ENCODE results near the gene TIRAP. TPM values are rescaled to one million over a fixed set of nuclear protein-coding genes. Genes with fewer than 3 reads are reported as not detected.

TIRAP gene
- total RNA-seq, 6 experiments from 2014 or later: 8.0 to 12.1 (median 9.7) TPM

- H3K9me3 ChIP-seq: no peaks in the 10 kb centered on the region
- WGBS (ENCODE audit: insufficient coverage, low coverage, low lambda C conversion rate, missing lambda C conversion rate): 74% methylated on average over 7 of the region's 7 CpGs
- peaks cover 0 to 83% (median 25%) of the 10 kb centered on the region in 4 donors for H3K4me1 ChIP-seq
- no peak overlapping the region for H3K4me3 ChIP-seq
- TF ChIP-seq POLR2A (IDR thresholded peaks at IDR 0.05): no peak
- TF ChIP-seq CTCF (IDR thresholded peaks at IDR 0.05): no peak
- peaks cover 0 to 9% (median 2%) of the 10 kb centered on the region in 4 donors for H3K36me3 ChIP-seq
- ATAC-seq: peak in 3 of 4 donors; percentile 14 to 64 (median 19)
- intact Hi-C loops (cut with DNase I): loop anchor here in 1 of 2 donors (10.0 kb wide), 1 partner anchor 62 kb away; no protein-coding TSS in a partner anchor
- H3K27ac ChIP-seq: peak overlapping the region in 1 of 3 donors; percentile 34
- DNase-seq: no peak
- no peaks in the 10 kb centered on the region for H3K27me3 ChIP-seq
Observed at GRCh38 chr11:126333142-126333541, 50.2 kb downstream of the TIRAP start.

GRCh38 chr11:126334659-126335462, 52.0 kb downstream of the TIRAP start:
- ATAC-seq: peak in 2 of 4 donors; percentile 46 to 56
- peak overlapping the region in 1 of 3 donors; percentile 66 for H3K27ac ChIP-seq
- 54% methylated on average over 6 of the region's 6 CpGs for WGBS (ENCODE audit: insufficient coverage, low coverage, low lambda C conversion rate, missing lambda C conversion rate)
- peaks cover 0 to 70% (median 25%) of the 10 kb centered on the region in 4 donors for H3K4me1 ChIP-seq
- no peaks in the 10 kb centered on the region for H3K9me3 ChIP-seq
- DNase-seq: no peak
- intact Hi-C loops (cut with DNase I): loop anchor here in 1 of 2 donors (10.0 kb wide), 1 partner anchor 60 kb away; no protein-coding TSS in a partner anchor
- H3K4me3 ChIP-seq: no peak overlapping the region
- no peaks in the 10 kb centered on the region for H3K27me3 ChIP-seq
- TF ChIP-seq CTCF (IDR thresholded peaks at IDR 0.05): no peak
- no peak for TF ChIP-seq POLR2A (IDR thresholded peaks at IDR 0.05)
- peaks cover 0 to 25% (median 8%) of the 10 kb centered on the region in 4 donors for H3K36me3 ChIP-seq

GRCh38 chr11:126335463-126335760, 52.5 kb downstream of the TIRAP start:
- peak in 2 of 3 donors; percentile 76 to 85 for DNase-seq
- intact Hi-C loops (cut with DNase I): loop anchor here in 1 of 2 donors (10.0 kb wide), 1 partner anchor 59 kb away; no protein-coding TSS in a partner anchor
- H3K27me3 ChIP-seq: no peaks in the 10 kb centered on the region
- ATAC-seq: peak; percentile 10 to 73 (median 67)
- no peak overlapping the region for H3K4me3 ChIP-seq
- WGBS (ENCODE audit: insufficient coverage, low coverage, low lambda C conversion rate, missing lambda C conversion rate): 39% methylated on average over 5 of the region's 5 CpGs
- H3K36me3 ChIP-seq: peaks cover 0 to 26% (median 11%) of the 10 kb centered on the region in 4 donors
- peak overlapping the region in 1 of 3 donors; percentile 66 for H3K27ac ChIP-seq
- TF ChIP-seq POLR2A (IDR thresholded peaks at IDR 0.05): no peak
- no peak for TF ChIP-seq CTCF (IDR thresholded peaks at IDR 0.05)
- H3K4me1 ChIP-seq: peaks cover 0 to 65% (median 25%) of the 10 kb centered on the region in 4 donors
- no peaks in the 10 kb centered on the region for H3K9me3 ChIP-seq

GRCh38 chr11:126336138-126336541, 53.2 kb downstream of the TIRAP start:
- peak overlapping the region in 1 of 3 donors; percentile 37 for H3K27ac ChIP-seq
- intact Hi-C loops (cut with DNase I): loop anchor here in 1 of 2 donors (10.0 kb wide), 1 partner anchor 59 kb away; no protein-coding TSS in a partner anchor
- peaks cover 0 to 65% (median 25%) of the 10 kb centered on the region in 4 donors for H3K4me1 ChIP-seq
- peak in 1 of 3 donors; percentile 32 for DNase-seq
- H3K9me3 ChIP-seq: no peaks in the 10 kb centered on the region
- no peak overlapping the region for H3K4me3 ChIP-seq
- peaks cover 0 to 32% (median 14%) of the 10 kb centered on the region in 4 donors for H3K36me3 ChIP-seq
- no peak for TF ChIP-seq CTCF (IDR thresholded peaks at IDR 0.05)
- TF ChIP-seq POLR2A (IDR thresholded peaks at IDR 0.05): no peak
- no peaks in the 10 kb centered on the region for H3K27me3 ChIP-seq
- 46% methylated on average over 6 of the region's 8 CpGs for WGBS (ENCODE audit: insufficient coverage, low coverage, low lambda C conversion rate, missing lambda C conversion rate)
- ATAC-seq: peak in 2 of 4 donors; percentile 5 to 7

All from right lobe of liver (tissue), 6 donors.